ENCODE measurements around the gene PPP1R1C.

Gene PPP1R1C

DNA sequence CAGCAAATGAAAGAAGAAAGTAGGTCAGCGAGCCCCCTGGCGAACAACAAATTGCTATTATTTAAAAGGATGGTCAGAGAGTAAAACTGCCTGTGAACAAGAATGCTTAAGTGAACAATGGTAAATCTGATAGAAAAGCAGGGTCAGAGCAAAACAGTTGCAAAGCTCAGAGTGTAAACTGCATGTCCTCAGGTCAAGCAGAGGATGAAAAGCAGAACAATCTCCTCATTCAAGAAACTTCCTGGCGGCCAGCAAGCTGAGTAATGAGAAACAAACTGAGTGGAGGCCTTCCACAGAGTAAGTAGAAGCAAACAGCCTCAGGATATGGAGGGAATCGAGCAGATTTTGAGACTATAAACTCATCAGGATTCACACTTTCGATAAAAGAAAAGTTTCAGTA, 117.9 kb downstream of the PPP1R1C start:
- no peak for DNase-seq (ENCODE audit: low read depth in 4 of 4, low spot score in 1 of 4)

- no peak for DNase-seq (ENCODE audit: low read depth in 4 of 4, low spot score in 1 of 4)
These were observed 124.7 kb downstream of the PPP1R1C start for GRCh38 chr2:182110347-182110746.

DNA sequence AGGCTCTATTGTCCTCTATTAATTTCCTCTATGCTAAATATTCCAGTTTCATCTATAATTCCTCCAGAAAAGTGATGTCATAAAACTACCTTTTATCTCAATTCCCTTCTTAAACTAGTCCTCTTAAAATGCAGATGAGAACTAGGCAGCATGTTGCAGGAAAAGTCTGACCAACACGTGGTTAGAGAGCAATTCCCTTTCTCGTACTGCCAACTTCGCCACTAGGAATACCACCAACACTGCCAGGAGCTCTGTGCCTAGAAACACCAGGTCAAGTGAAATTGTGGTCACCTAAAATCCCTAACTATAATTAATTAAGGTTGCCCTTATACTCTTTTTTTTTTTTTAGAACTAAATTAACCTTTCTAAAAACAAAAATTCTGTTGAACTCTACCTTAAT, 127.7 kb downstream of the PPP1R1C start:
- no peak for DNase-seq (ENCODE audit: low read depth in 4 of 4, low spot score in 1 of 4)

- no peak for DNase-seq (ENCODE audit: low read depth in 4 of 4, low spot score in 1 of 4)
These were observed 129.6 kb downstream of the PPP1R1C start for GRCh38 chr2:182115258-182115657.

- no peak for DNase-seq (ENCODE audit: low read depth in 4 of 4, low spot score in 1 of 4)
These were observed 131.1 kb downstream of the PPP1R1C start for GRCh38 chr2:182116774-182117173.

DNA sequence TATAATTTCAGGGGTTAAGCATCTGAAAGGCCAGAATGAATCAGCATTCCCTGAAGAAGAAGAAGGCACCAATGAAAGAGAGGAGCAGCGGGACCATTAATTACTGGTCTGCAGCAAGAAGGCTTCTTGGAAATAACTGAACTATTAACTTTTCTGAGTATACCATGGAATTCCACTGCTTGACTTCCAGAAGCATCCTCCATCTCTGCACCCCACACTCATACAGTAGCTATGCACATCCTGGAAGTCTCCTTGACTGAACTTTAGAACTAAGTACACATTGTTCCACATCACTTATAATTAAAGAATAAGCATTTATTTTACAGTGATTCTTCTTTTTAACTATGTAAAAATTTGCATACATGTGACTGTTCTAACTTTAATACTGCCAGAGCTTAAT, 131.5 kb downstream of the PPP1R1C start:
- DNase-seq (ENCODE audit: low read depth in 4 of 4, low spot score in 1 of 4): no peak

DNA sequence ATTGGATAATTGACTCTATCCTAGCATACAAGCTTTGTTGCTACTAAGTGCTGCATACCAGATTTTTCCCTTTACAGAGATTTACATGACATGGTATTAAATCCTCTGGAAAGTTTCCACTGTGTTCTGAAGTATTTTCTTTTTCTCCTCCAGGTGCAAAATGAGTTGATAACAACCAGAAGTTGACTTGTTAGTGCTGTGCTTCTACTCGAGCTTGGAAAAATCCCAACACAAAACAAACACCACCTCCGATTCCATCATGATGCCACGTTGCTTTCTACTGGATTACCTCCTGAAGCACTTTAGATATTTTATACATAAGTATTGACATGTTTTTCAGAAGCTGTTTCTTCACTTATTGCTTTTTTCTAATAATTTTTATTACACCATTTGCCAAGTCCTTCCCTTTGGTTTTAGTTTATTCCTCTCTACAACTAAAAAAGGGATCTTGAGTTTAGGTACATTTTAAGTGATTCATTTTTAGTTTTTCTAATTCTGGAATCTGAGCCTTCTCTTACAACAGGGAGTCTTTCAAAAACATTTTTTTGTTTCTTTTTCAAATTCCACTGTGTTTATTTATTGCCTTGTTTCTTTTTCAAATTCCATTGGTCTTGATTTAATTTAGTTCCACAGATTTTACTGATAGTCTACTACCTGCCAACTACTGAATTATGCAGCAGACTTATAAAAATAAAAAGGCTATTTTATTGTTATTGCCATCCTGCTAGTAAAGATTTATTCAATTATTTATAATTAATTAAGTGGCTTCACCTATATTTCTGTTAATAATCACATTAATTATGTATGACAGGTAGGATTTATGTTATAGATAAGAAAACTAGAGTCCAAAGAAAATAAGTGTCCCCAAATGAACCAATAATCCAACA, 143.4 kb downstream of the PPP1R1C start:
- no peak for DNase-seq (ENCODE audit: low read depth in 4 of 4, low spot score in 1 of 4)

- no peak for DNase-seq (ENCODE audit: low read depth in 4 of 4, low spot score in 1 of 4)
These were observed 147.0 kb downstream of the PPP1R1C start for GRCh38 chr2:182132605-182133004.

DNA sequence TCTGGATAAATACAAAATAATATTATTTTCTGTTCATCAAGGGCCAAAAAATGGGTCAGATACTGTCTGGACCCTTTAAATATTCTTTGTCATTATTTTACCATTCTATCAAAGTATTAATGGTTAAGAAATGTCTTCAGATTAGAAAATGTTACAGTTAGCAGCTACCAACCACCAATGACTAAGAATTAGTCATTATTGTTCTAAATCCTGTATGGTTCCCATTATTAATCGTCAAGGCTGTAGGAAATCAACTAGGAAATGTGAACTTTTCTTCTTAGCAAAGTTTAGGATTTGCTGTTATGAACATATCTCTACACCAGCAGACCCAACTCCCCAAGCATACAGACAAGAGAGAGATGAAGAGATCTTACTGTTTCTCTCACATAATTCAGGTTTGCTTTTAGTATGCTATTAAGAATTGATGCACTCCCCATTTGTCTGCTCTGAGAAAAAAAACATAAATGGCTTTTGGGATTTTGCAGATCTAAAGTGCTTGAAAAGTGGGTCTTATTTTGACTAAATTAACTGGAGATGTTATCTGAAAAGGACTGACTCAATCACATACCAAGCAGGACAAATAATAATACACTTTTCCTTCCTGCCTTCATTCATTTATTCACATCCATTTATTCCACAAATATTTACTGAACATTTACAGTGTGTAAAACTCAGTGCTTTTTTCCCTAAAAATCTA, 147.7 kb downstream of the PPP1R1C start:
- no peak for DNase-seq (ENCODE audit: low read depth in 4 of 4, low spot score in 1 of 4)

DNA sequence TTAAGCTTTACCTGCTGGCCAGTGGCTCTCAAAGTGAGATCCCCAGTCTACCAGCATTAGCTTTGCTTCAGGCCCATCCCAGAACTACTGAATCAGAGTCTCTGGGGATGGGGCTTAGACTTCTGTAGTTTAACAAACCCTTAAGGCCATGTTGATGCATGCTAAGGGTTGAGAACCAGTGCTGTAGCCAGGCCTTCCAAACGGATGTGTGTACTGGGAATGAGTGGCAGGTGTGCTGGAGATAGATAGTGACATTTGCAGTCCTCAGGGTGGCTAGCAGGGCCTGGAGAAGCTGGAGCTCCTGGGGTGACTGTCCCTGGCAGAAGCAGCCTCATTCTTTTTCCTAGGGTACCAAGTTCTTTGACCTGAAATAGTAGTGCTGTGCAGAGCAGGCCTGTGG, 148.5 kb downstream of the PPP1R1C start:
- DNase-seq (ENCODE audit: low read depth in 4 of 4, low spot score in 1 of 4): no peak

DNA sequence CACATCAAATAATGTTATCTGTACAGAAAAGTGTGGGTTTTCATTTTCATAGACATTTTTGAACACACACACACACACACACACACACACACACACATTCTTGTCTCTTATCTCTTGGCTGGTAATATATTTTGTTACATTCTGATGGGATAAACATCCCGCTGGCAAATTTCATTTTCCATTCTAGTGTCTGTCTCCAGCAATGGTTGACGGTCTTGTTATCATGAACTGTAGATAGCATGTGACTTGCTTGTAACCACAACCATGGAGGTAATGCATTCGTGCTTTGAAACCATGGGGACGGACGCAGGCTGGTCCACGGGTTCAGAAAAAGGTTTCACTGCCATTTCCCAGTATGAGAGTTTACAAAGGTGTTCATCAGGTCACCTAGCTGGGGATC, 156.4 kb downstream of the PPP1R1C start:
- DNase-seq (ENCODE audit: low read depth in 4 of 4, low spot score in 1 of 4): no peak

- DNase-seq (ENCODE audit: low read depth in 4 of 4, low spot score in 1 of 4): no peak
These were observed 158.6 kb downstream of the PPP1R1C start for GRCh38 chr2:182144041-182144775.

GRCh38 chr2:182144776-182145165, 159.1 kb downstream of the PPP1R1C start:
- no peak for DNase-seq (ENCODE audit: low read depth in 4 of 4, low spot score in 1 of 4)

DNA sequence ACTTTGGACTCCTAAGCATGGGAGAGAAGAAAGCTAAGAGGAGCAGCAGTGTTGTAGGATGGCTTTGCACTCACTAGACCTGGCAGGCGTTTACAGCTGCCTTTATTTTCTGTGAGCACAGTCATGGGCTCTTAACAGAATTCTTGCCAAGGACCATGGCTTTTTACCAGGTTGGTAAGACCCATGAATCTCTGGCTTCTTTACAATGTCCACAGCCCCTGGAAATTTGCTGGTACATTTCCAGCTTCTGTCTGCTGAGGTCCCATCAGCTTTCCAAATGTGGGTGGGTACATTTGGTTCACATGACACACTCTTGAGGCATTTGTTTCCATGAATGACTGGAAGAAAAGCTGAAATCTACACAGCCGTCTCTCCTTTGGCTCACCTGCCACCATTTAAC, 162.7 kb downstream of the PPP1R1C start:
- no peak for DNase-seq (ENCODE audit: low read depth in 4 of 4, low spot score in 1 of 4)

DNA sequence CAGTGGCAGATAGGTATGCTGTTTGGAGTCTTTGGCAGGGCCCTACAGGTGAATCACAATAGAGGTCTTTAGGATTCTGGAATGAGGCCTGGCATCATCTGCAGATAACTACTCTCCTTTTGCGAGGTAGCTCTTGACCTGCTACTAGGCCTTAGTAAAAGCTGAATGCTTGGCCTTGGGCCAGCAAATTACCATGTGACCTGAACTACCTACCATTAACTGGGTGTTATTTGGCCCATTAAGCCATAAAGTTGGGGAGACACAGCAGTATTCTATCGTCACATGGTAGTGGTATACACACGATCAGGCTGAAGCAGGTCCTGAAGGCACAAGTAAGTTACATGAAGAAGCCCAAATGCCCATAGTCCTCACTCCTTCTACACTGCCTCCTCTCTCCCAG, 178.2 kb downstream of the PPP1R1C start:
- DNase-seq (ENCODE audit: low read depth in 4 of 4, low spot score in 1 of 4): no peak

DNA sequence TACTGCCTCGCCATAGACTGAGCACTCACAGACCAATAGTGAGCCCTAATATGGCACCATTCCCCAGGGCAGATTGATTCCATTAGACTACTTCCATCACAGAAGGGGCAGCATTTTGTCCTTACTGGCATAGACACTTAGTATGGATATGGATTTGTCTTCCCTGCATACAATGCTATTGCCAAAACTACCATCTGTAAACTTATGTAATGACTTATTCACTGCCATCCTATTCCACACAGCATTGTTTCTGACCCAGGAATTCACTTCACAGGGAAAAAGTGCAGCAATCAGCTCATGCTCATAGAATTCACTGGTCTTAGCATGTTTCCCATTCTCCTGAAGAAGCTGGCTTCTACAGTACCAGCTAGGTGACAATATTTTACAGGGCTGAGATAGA, 179.0 kb downstream of the PPP1R1C start:
- no peak for DNase-seq (ENCODE audit: low read depth in 4 of 4, low spot score in 1 of 4)

- DNase-seq (ENCODE audit: low read depth in 4 of 4, low spot score in 1 of 4): no peak
These were observed 179.5 kb downstream of the PPP1R1C start for GRCh38 chr2:182165202-182165601.

DNA sequence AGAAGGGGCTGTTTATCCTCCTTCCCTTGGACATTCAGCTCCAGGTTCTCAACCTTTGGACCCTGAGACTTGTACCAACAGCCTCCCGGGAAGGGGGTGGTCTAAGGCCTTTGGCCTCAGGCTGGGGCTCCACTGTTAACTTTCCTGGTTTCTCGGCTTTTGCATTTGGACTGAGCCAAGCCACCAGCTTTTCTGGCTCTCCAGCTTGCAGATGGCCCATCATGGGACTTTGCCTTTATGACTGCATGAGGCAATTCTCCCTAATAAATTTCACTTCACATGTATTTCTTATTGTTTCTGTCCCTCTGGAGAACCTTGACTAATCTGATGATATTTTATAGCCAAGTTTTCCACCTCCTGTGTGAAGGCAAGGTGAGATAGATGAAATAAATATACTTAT, 180.8 kb downstream of the PPP1R1C start:
- no peak for DNase-seq (ENCODE audit: low read depth in 4 of 4, low spot score in 1 of 4)

- DNase-seq (ENCODE audit: low read depth in 4 of 4, low spot score in 1 of 4): no peak
These were observed 181.2 kb downstream of the PPP1R1C start for GRCh38 chr2:182166841-182167240.

All from stimulated activated CD4-positive, alpha-beta T cell treated with anti-CD3 and anti-CD28 coated beads, Interleukin-1b, Interleukin-23, amount 100 ng/mL, for 24 hours (primary cell).